Measurements from ENCODE around the gene LSR. TPM values are rescaled to one million over a fixed set of nuclear protein-coding genes. Genes with fewer than 3 reads are reported as not detected.

LSR gene
- total RNA-seq, 1 donor from 2014 or later = 54.7 TPM

GRCh38 chr19:35205733-35206323 is 43.0 kb upstream of the LSR start:
- TF ChIP-seq CTCF (IDR thresholded peaks at IDR 0.05; ENCODE audit: unreplicated experiment) = no peak
- Mint-ChIP-seq H3K4me1 (no peaks in the 10 kb centered on the region), H3K9me3 (no peaks in the 10 kb centered on the region), H3K27ac (no peak overlapping the region), H3K4me3 (no peak overlapping the region), H3K27me3 (ENCODE audit: low read depth) (no peaks in the 10 kb centered on the region), H3K36me3 (no peaks in the 10 kb centered on the region)
- no peak for DNase-seq (ENCODE audit: low spot score in 2 of 2, unreplicated experiment in 2 of 2)

GRCh38 chr19:35206379-35206778 is 42.4 kb upstream of the LSR start:
- no peak overlapping the region for H3K4me3 Mint-ChIP-seq
- H3K27me3 Mint-ChIP-seq (ENCODE audit: low read depth) = no peaks in the 10 kb centered on the region
- H3K9me3 Mint-ChIP-seq = no peaks in the 10 kb centered on the region
- TF ChIP-seq CTCF (IDR thresholded peaks at IDR 0.05; ENCODE audit: unreplicated experiment) = no peak
- no peaks in the 10 kb centered on the region for H3K36me3 Mint-ChIP-seq
- H3K27ac Mint-ChIP-seq = no peak overlapping the region
- no peaks in the 10 kb centered on the region for H3K4me1 Mint-ChIP-seq
- no peak for DNase-seq (ENCODE audit: low spot score in 2 of 2, unreplicated experiment in 2 of 2)

GRCh38 chr19:35206855-35207254 is 41.9 kb upstream of the LSR start:
- no peak overlapping the region for H3K27ac Mint-ChIP-seq
- H3K4me3 Mint-ChIP-seq = no peak overlapping the region

GRCh38 chr19:35207391-35207871 is 41.4 kb upstream of the LSR start:
- H3K4me1 Mint-ChIP-seq = no peaks in the 10 kb centered on the region
- no peak overlapping the region for H3K4me3 Mint-ChIP-seq
- no peak overlapping the region for H3K27ac Mint-ChIP-seq
- H3K36me3 Mint-ChIP-seq = no peaks in the 10 kb centered on the region
- no peaks in the 10 kb centered on the region for H3K9me3 Mint-ChIP-seq
- no peak for TF ChIP-seq CTCF (IDR thresholded peaks at IDR 0.05; ENCODE audit: unreplicated experiment)
- DNase-seq (ENCODE audit: low spot score in 2 of 2, unreplicated experiment in 2 of 2) = no peak
- H3K27me3 Mint-ChIP-seq (ENCODE audit: low read depth) = no peaks in the 10 kb centered on the region

More at GRCh38 chr19:35206855-35207254, 41.9 kb upstream of the LSR start:
- Mint-ChIP-seq H3K36me3 (no peaks in the 10 kb centered on the region), H3K4me1 (no peaks in the 10 kb centered on the region), H3K27me3 (ENCODE audit: low read depth) (no peaks in the 10 kb centered on the region), H3K9me3 (no peaks in the 10 kb centered on the region)
- no peak for TF ChIP-seq CTCF (IDR thresholded peaks at IDR 0.05; ENCODE audit: unreplicated experiment)
- DNase-seq (ENCODE audit: low spot score in 2 of 2, unreplicated experiment in 2 of 2) = no peak

- no peak for DNase-seq (ENCODE audit: low spot score in 2 of 2, unreplicated experiment in 2 of 2)
- Mint-ChIP-seq H3K4me3 (no peak overlapping the region), H3K27me3 (ENCODE audit: low read depth) (no peaks in the 10 kb centered on the region), H3K27ac (no peak overlapping the region), H3K4me1 (no peaks in the 10 kb centered on the region), H3K36me3 (no peaks in the 10 kb centered on the region), H3K9me3 (no peaks in the 10 kb centered on the region)
- TF ChIP-seq CTCF (IDR thresholded peaks at IDR 0.05; ENCODE audit: unreplicated experiment) = no peak
Measured at GRCh38 chr19:35208121-35208520, 40.7 kb upstream of the LSR start.

GRCh38 chr19:35209646-35210045 is 39.2 kb upstream of the LSR start:
- no peak for TF ChIP-seq CTCF (IDR thresholded peaks at IDR 0.05; ENCODE audit: unreplicated experiment)
- no peaks in the 10 kb centered on the region for H3K36me3 Mint-ChIP-seq
- no peaks in the 10 kb centered on the region for H3K27me3 Mint-ChIP-seq (ENCODE audit: low read depth)
- H3K4me1 Mint-ChIP-seq = peaks cover 8% of the 10 kb centered on the region
- no peak overlapping the region for H3K27ac Mint-ChIP-seq
- H3K4me3 Mint-ChIP-seq = no peak overlapping the region
- DNase-seq (ENCODE audit: low spot score in 2 of 2, unreplicated experiment in 2 of 2) = no peak
- H3K9me3 Mint-ChIP-seq = no peaks in the 10 kb centered on the region
